HG02981 (cell line): ENCODE measurements around the gene JPH2.

ENCODE experiments used
- ATAC-seq: cut with Tn5 transposase; IDR thresholded peaks from one replicate; pipeline ENCODE4 v1.9.1; 2021; ENCODE audit warnings: mild to moderate bottlenecking, moderate library complexity; ENCODE audit not compliant: unreplicated experiment

Gene JPH2

DNA sequence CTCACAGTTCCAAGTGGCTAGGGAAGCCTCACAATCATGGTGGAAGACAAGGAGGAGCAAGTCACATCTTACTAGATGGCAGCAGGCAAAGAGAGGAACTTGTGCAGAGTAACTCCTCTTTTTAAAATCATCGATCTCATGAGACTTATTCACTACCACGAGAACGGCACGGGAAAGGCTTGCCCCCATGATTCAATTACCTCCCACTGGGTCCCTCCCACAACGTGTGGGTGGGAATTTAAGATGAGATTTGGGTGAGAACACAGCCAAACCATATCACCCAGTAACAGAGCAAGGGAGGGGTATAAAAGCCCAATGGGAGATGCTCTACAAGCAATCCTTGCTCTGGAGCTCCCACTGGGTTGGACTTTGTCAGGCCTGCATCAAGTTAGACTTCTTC is 80.4 kb downstream of the JPH2 start:
- ATAC-seq, result no peak

DNA sequence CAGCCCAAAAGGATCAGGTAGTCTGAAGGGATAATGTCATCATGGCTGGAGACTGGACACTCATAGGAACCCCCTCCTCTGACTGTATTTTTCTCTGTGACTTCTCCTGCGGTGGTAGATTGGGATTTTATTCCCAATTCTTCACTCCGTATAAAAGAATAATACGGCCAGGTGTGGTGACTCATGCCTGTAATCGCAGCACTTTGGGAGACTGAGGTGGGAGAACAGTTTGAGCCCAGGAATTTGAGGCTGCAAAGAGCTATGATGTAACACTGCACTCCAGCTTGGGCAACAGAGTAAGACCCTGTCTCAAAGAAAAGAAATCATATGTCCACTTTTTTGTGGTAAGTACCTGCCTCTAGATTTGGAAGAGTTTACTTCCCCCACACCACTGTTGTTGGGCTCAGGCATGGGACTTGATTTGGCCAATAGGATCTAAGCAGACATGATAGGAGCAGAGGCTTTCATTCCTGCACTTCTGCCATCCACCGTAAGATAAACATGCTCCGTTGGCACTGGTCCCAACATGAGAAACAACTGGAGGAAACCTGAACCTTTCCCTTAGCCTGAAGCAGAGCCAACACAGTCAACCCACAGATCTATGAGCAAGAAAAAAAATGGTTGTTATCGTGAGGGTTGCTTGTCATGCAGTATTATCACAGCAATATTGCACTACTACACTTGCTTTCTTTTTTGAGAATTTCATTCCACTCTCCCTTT is 82.0 kb downstream of the JPH2 start:
- no peak for ATAC-seq

DNA sequence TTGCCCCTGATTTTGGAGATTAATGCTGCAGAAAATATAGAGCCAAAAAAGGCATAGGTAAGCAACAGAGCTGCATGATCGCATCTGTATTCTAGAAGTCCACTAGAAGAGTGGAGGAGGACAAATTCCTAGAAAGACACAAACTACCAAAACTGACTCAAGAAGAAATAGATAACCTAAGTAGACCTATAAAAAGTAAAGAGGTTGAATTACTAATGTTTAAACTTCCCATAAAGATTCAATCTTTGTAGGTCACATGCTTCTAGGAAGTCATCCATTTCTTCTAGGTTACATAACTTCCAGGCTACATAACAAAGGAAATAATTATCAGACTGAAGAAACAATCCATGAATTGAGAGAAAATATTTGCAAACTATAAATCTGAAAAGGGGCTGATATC is 84.4 kb downstream of the JPH2 start:
- ATAC-seq, result no peak

DNA sequence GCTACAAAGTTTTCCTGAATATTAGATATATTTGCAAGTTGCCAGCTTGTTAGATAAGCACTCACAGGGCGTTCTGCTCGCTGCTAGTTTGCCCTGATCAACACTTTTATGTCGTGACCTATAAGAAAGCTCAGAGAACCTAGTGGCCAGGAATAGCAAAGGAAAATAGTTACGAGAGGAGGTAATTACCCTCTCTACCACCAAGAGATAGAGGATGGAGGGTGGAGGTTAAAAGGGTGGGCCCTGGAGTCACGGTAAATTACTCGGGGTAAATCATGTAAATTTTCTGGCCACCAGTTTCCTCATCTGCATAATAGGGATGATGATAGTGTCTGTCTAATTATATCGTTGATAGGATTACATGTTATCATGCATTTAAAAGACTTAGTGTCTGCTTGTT is 87.2 kb downstream of the JPH2 start:
- no peak for ATAC-seq

DNA sequence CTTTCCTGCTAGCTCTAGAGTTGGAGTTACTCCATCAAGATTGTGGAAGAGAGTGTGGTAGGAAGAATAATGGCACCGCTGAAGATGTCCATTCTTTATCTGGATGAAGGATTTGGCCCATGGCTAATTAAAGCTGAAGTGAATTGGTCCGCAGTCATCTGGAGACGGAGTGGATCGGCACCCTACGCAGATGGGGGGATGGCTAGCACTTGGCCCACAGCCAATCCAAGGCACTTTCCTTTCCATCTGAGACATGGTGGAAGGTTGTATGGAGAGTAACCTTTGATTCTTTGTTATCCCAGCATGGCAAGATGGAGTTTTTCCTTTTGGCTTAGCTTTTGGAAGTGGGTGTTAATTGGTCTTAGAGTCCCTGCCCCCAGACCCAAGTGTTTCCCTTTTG is 88.3 kb downstream of the JPH2 start:
- ATAC-seq, result no peak

DNA sequence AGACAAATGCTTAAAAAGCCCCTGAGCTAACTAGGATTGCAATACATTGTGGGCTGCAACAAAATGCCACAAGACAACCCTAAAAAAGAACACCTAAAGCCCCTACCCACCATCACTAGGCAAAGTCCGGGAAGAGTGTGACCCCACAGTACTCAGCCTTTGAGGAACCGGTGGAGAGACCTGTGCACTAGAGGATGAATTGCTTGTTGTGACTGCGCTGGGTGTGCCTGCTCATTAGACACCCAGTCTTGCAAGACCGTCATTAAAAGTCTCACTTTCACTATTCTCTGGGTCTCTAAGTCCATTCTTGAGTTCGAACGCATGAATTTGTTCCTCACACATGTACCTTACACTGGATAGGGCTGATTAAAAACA is 88.7 kb downstream of the JPH2 start:
- ATAC-seq, result no peak

DNA sequence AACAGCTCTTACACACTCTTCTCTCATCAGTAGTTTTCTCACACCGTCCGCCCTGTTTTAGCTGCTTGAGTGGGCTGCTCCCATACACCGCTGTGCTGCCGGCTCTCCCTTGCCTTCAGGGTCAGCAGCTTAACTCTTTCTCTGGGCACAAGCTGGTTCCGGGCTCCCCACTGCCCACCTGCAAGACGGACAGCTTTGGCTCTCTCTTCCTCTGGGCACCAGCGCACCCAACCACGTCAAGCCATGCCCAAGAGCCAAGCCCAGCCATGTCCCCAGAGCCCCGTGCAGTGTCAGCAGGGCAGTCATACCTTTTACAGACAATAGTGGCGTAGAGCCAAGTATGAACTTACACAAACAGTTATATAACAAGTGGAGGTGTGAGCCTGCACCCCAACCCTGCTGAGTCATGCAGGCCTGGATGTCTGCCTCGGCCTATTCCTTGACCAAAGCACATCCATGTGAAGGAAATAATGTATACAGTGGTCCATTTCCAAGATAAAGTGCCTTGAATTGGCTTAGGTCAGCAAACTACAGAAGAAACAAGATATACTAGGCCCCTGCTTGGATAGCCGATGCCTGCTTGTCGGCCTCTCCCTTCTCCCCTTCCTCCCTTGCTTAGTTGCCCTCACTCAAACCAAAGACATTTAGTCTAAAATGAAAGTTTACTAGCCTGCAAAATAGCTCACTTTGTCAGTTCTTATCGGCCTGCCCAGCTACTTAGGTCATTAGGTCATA is 89.3 kb downstream of the JPH2 start:
- no peak for ATAC-seq

DNA sequence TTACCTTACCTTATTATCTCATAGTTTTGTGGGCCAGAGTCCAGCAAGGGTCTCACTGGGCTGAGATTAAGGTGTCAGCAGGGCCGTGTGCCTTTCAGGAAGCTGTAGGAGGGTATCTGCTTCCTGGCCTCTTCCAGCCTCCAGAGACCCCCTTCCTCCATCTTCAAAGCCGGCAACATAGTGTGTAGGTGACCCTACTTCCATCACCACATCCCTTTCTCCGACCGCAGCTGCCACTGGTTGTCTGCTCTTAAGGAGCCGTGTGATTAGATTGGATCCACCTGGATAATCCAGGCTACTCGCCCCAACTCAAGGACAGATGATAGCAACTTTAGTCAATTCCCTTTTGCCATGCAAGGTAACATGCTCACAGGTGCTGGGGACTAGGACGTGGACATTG is 91.2 kb downstream of the JPH2 start:
- ATAC-seq, result no peak

DNA sequence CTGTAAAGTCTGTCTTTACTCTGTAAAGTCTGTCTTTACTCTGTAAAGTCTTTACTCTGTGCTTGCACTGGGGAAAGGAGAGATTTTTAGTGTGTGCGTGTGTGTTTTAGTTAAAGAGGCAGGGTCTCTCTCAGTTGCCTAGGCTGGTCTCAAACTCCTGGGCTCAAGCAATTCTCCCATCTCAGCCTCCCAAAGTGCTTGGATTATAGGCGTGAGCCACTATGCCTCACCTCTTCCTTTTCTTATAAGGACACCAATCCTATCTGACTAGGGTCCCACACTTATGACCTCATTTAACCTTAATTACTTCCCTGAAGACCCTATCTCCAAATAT is 93.8 kb downstream of the JPH2 start:
- ATAC-seq, result no peak

DNA sequence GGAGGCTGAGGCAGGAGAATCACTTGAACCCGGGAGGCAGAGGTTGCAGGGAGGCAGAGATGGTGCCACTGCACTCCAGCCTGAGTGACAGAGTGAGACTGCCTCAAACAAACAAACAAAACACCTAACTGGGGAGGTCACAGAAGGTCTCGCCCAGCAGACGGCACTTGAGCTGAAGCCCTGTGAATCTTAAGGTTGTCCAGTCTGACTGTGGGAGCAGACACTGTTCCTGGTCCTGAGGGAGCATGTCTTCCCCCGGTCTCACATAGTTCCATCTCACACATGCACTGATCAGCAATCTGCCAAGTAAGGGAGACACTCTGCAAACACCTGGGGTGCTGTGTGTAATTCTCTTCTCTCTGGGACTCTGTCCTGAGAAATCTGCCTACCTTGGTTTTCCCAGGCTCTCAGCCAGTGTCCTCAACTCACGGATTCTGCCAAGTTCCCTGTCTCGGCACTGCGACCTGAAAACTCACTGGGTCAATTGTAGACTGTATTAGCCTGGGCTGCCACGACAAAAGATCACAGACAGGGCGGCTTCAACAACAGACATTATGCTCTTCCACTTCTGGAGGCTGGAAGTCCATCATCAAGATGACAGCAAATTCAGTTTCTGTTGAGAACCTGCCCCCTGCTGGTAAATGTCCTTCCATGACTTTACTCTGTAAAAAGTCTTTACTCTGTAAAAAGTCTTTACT is 94.3 kb downstream of the JPH2 start:
- ATAC-seq, result no peak

DNA sequence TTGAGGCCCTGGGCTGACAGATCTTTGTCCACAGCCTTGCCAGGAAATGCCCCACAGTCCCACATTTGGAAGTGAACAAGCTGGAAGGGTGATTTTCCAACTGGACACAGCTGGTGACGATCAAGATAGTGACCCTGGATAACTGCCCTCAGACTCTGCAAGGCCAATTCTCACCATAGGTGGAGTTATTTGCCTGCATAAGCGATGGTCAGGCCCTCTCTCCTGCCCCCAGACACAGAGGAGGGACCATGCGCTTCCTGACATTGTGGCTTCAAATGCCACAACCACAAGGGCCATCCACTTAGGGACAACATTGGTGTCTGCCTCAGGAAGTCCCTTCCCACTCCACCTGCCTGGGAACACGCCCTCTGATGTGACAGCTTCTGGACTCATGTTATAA is 96.0 kb downstream of the JPH2 start:
- ATAC-seq, result no peak

DNA sequence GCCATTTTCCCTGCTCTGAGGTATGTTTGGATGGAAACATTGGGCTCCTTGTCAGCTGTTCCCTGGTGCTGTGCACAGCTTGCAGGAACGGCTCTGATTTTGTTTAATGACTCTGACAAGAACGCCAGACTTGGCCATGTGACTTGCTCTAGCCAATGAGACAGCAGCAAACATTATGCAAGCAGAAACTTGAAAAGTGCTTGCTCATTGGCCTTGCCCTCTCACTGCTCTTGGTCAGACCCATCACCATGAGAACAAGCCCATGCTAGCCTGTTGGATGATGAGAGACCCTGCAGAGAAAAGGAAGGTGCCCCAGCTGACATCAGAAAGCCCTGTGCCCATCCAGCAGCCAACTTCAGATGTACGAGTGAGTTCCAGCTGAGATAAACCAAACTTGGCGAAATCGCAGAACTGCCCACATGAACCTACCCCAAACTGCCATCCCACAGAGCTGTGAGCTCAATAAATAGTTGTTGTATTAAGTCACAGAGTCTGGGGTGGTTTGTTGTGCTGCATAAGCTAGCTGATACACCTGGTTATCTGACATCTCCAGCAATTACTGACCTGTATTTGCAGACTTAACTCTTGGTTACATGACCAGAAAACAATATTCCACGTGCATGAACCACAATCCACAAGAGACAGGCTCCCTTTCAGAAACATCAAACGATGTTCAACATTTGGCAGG is 96.9 kb downstream of the JPH2 start:
- no peak for ATAC-seq

DNA sequence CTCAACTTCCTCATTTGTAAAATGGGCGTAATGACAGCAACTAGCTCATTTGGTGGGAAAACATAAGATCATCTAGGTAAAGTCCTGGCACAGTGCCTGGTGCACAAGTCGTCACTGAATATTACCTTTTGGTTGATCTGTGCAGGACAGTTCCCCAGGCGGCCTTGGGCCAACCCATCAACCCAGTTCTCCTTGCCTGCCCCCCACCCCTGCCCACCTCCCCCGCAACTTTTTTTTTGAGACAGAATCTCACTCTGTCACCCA is 99.2 kb downstream of the JPH2 start:
- no peak for ATAC-seq

DNA sequence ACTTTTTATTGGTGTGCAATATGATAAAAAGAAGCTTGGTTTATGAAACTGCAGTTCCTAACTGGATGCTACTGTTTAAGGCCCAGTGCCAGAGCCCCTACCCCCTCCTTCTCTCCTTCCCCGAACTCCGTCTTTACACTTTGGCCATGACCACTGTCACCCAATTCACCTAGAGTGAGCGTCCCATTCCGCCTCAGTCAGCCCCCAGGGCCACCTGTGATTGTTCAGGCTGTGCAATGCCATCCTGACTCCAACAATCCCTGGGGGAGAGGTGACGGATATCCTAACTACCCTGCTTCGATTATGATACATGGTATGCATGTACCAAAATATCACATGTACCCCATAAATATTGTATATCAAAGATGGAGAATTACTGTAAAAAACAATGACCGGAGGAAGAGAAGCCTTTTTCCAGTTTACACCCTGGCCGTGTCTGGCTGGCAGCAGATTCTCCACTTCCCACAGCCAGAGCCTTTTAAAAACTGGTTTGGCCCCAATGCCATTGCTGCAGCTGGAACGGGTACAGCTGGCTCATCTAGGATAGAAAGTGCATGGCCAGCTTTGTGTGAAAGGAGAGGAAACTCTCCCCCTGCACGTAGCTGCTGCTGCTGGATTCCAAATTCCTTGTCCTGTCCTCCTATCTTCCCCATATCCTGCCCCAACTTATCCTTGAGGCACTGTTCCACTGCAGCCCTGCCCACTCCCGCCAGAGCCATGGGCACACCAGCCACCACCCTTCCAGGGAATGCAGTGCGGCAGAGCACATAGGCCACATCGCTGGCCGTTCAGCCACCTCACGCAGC is 99.7 kb downstream of the JPH2 start:
- ATAC-seq, result no peak

DNA sequence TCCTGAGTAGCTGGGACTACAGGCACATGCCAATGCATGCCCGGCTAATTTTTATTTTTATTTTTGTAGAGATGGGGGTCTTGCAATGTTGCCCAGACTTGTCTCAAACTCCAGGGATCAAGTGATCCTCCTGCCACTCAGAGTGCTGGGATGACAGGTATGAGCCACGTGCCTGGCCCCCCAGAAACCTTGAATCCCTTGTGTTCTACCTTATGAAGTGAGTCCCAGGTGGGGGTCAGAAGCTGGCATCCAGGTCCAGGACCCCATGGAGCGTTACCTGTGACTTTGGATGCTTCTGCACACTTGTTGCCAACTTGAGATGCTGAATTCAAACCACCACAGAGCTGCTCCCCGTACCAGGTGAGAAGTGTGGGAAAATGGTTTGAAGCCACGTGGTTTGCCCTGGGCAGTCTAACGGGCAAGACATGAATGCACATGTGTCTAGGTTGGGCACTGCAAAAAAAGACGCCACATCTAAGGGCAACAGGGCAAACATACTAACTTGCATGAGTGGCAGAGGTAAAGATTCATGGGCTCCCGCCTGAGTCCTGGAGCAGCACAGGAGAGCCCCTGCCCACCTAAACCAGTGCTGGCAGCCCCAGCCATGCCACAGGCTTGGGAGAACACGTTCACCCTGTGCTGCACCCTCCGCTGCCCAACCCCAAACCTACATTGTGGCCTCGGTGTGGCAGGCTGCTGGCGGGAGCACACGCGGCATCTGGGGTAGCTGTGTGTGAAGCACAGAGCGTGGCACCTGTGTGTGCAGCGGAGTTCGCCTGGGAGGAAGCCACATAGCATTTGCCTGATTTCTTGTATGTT is 101.2 kb downstream of the JPH2 start:
- ATAC-seq, result no peak

DNA sequence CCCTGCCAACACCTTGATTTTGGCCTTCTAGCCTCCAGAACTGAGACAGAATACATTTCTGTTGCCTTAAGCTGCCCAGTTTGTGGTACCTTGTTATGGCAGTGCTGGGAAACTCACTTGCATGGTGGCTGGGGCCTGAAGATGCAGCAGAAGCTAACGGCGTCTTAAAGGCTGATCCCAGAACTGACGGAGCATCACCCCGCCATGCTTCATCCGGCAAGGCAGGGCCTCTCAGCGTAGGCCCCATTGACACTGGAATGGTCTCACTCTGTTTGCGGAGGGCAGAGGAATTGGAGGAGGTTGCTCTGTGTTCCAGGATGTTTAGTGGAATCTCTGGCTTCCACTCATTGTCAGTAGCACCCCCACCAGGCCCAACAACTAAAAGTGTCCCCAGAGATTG is 102.1 kb downstream of the JPH2 start:
- no peak for ATAC-seq

DNA sequence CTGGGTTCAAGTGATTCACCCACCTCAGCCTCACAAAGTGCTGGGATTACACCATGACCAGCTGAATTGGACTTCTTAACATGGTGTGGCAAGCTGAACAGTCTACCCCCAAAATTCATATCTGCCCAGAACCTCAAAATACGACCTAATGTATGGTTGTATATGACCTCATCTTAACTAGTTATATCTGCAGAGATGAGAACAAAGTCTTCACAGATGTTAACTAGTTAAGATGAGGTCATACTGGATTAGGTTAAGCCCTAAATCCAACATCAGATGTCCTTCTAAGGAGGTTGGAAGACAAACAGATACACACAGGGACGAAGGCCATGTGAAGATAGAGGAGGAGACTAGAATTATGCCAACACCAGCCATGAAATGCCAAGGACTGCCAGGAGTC is 102.5 kb downstream of the JPH2 start:
- no peak for ATAC-seq

DNA sequence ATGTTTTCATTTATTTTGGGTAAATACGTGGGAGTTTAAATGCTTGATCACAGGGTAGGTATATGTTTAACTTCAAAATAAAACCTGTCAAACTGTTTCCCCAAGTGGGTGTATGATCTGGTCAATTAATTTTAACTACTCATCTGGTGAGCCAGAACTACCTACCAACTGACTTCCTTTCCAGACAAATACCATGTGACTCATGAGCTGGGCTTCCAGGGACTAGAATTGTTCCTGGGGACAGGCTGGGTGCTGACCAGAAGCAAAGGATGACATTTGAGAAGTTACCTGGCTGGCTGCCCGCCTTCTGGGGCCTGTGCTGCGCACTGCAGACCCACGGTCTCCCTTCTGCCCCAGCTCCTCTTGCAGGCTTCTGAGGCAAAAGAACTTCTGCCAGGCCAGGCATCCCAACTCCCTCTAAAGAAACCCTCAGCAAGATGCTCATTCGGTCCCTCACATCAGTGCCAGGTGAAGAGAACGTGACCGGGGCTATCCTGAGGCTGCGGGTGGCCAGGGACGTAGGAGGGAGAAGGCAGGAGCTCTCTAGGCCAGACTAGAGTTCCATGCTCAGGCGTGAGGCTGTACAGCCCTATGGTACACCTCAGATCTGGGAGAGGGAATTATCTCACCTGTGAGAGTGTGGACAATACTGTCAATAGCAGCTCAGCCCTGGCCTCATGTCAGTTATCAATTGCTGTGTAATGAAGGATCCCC is 103.6 kb downstream of the JPH2 start:
- no peak for ATAC-seq

DNA sequence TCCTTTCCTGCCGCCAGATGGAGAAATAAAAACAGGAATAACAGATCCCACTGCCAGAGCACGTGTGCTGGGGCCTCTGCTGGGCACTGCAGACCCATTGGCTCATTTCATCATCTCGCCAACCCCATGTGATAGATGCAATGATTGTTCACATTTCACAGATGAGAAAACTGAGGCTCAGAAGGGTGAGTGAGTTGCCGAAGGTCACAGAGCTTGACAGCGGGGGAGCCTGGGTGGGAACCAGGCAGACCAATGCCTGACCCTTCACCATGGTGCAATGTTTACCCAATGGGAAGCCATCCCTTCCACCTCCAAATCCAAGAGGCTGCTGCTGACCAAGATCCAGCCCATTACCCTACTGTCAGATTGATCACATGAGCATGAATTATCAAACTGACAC is 105.1 kb downstream of the JPH2 start:
- no peak for ATAC-seq

DNA sequence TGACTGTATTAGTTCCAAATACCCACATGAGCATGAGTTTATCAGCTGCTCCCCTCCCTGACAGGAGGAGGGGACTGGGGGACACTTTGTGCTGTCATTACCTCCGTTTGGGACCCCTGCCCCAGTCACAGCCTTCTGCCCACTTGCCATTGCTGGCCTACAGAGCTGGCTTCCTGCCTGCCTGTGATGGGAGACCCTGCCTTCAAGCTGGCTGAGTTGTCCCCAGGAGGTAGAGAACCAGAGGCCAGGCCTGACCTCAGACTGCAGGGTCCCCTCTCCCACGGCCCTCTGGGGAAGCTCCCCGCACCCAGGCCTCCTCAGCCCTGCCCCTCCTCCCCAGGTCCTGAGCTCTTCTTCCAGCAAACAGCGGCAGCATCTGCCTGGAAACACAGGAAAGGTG is 105.5 kb downstream of the JPH2 start:
- ATAC-seq, result no peak
